ENCODE data around the gene LRCH2. TPM values are rescaled to one million over a fixed set of nuclear protein-coding genes. Genes with fewer than 3 reads are reported as not detected.

Gene LRCH2
- total RNA-seq, 4 donors from 2014 or later: 0.11 to 3.8 (median 0.45) TPM

DNA sequence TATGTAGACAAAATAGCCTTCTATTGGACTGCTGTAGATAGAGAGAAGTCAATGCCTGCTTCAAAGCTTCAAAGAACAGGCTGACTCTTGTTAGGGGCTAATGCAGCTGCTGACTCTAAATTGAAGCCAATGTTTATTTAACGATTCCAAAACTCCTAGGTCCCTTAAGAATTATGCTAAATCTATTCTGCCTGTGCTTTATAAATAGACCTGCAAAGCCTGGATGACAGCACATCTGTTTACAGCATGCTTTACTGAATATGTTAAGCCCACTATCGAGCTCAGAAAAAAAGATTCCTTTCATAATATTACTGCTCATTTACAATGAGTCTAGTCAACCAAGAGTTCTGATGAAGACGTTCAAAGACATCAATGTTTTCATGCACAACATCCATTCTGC, 99.5 kb downstream of the LRCH2 start:
- no peaks in the 10 kb centered on the region for H3K9me3 ChIP-seq
- H3K27ac ChIP-seq: no peak overlapping the region
- no peaks in the 10 kb centered on the region for H3K4me1 ChIP-seq
- H3K27me3 ChIP-seq: no peaks in the 10 kb centered on the region
- no peak for DNase-seq
- intact Hi-C loops (cut with DNase I): no loop called here
- TF ChIP-seq, protein P1, sequence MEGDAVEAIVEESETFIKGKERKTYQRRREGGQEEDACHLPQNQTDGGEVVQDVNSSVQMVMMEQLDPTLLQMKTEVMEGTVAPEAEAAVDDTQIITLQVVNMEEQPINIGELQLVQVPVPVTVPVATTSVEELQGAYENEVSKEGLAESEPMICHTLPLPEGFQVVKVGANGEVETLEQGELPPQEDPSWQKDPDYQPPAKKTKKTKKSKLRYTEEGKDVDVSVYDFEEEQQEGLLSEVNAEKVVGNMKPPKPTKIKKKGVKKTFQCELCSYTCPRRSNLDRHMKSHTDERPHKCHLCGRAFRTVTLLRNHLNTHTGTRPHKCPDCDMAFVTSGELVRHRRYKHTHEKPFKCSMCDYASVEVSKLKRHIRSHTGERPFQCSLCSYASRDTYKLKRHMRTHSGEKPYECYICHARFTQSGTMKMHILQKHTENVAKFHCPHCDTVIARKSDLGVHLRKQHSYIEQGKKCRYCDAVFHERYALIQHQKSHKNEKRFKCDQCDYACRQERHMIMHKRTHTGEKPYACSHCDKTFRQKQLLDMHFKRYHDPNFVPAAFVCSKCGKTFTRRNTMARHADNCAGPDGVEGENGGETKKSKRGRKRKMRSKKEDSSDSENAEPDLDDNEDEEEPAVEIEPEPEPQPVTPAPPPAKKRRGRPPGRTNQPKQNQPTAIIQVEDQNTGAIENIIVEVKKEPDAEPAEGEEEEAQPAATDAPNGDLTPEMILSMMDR (IDR thresholded peaks at IDR 0.05): no peak
- no peak for TF ChIP-seq POLR2A (IDR thresholded peaks at IDR 0.05)
- WGBS, 2 donors: 27 to 36% methylated on average over 3 of the region's 3 CpGs
- no peaks in the 10 kb centered on the region for H3K36me3 ChIP-seq
- H3K4me3 ChIP-seq: no peak overlapping the region

DNA sequence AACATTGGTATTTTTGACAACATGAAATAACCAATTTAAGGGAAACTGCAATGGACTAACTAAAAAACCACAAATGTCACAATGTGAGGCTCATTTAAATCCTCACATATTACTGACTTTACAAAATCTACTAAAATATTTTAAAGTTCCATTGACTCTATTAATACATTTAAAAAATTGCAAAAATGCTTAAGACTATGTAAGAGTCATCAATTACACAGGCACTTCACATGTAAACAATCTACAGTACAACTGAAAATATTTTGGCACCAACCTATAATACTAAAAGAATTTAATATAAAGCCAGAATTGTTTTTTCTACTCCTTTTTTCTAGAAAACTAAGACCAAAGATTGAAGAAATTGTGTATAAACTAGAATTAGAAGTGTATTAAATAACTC, 121.5 kb downstream of the LRCH2 start:
- Histone ChIP-seq H3K27ac (no peak overlapping the region), H3K4me3 (no peak overlapping the region), H3K9me3 (no peaks in the 10 kb centered on the region), H3K27me3 (no peaks in the 10 kb centered on the region), H3K4me1 (no peaks in the 10 kb centered on the region), H3K36me3 (no peaks in the 10 kb centered on the region)
- intact Hi-C loops (cut with DNase I): no loop called here
- no peak for TF ChIP-seq POLR2A (IDR thresholded peaks at IDR 0.05)
- TF ChIP-seq, protein P1 (IDR thresholded peaks at IDR 0.05): no peak
- no peak for DNase-seq

DNA sequence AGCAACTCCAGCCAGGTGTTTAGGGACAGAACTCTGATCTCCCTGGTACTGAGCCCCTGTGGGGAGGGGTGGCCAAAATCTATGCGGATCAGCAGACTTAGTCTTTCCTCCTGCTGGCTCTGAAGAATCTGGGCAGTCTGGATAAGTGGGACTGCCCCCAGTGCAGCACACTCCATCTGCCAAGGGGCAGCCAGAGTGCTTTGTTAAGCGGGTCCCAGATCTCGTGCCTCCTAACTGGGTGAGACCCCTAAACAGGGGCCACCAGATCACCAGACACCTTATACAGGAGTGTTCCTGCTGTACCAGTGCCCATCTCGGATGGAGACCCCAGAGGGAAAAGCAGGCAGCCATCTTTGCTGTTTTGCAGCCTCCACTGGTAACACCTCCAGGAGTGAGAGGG, 135.0 kb downstream of the LRCH2 start:
- H3K4me3 ChIP-seq: no peak overlapping the region
- peaks cover 0 to 3% (median 0%) of the 10 kb centered on the region in 3 donors for H3K9me3 ChIP-seq
- H3K27me3 ChIP-seq: no peaks in the 10 kb centered on the region
- WGBS, 2 donors: 80% methylated on average over 3 of the region's 4 CpGs; no CpG with 5 or more reads in 1 of the 2 donors
- H3K4me1 ChIP-seq: no peaks in the 10 kb centered on the region
- no peak for TF ChIP-seq POLR2A (IDR thresholded peaks at IDR 0.05)
- TF ChIP-seq, protein P1 (IDR thresholded peaks at IDR 0.05): no peak
- H3K36me3 ChIP-seq: no peaks in the 10 kb centered on the region
- no peak for DNase-seq
- no peak overlapping the region for H3K27ac ChIP-seq
- intact Hi-C loops (cut with DNase I): no loop called here

DNA sequence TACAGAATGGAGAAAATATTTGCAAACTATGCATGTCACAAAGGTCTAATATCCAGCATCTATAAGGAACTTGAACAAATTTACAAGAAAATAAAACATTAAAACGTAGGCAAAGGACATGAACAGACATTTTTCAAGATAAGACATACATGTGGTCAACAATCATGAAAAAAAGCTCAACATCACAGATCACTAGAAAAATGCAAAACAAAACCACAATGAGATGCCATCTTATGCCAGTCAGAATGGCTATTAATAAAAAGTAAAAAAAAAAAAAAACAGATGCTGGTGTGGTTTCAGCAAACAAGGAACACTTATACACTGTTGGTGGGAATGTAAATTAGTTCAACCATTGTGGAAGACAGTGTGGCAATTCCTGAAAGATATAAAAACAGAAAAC, 140.7 kb downstream of the LRCH2 start:
- Histone ChIP-seq H3K36me3 (no peaks in the 10 kb centered on the region), H3K4me3 (no peak overlapping the region), H3K4me1 (no peaks in the 10 kb centered on the region), H3K27me3 (no peaks in the 10 kb centered on the region), H3K9me3 (no peaks in the 10 kb centered on the region), H3K27ac (no peak overlapping the region)
- intact Hi-C loops (cut with DNase I): no loop called here
- no peak for DNase-seq
- no peak for TF ChIP-seq POLR2A (IDR thresholded peaks at IDR 0.05)
- TF ChIP-seq, protein P1 (IDR thresholded peaks at IDR 0.05): no peak
- WGBS, 2 donors: 52 to 83% methylated on average over 1 of the region's 1 CpG

DNA sequence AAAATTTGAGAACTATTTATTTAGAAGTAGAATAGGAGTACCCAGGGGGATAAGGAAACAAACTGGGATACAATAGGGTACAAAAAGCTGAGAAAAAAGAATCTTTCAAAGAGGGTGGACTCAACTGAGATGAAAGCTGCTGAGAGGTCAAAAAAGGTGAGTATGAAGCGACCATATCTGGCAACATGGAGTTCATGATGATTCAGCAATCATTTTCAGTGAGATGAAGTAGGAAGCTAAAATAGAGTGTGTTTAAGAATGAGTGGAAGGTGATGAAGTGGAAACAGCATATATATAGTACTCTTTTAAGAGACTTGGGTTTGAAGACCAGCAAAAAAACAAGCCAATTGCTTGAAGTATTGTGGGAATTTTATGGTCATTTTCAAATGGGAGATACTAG, 144.5 kb downstream of the LRCH2 start:
- 60 to 73% methylated on average over 1 of the region's 1 CpG for WGBS, 2 donors
- Histone ChIP-seq H3K4me1 (no peaks in the 10 kb centered on the region), H3K36me3 (no peaks in the 10 kb centered on the region), H3K4me3 (no peak overlapping the region), H3K27ac (no peak overlapping the region), H3K9me3 (no peaks in the 10 kb centered on the region), H3K27me3 (no peaks in the 10 kb centered on the region)
- intact Hi-C loops (cut with DNase I): no loop called here
- TF ChIP-seq, protein P1 (IDR thresholded peaks at IDR 0.05): no peak
- no peak for TF ChIP-seq POLR2A (IDR thresholded peaks at IDR 0.05)
- DNase-seq: no peak

Data from esophagus squamous epithelium (tissue), 5 donors.